Thyroid gland (tissue), 4 donors: Measurements from ENCODE around the gene STAT6.

Experiments
- CTCF ChIP-seq, 6 experiments: fragments of 200-600 bp in 3 of 6; fragments of 450-650 bp in 3 of 6; sonication (generic) in 3 of 6; IDR thresholded peaks; one replicate each; pipeline ENCODE4 v1.5.1; 2016 to 2019; ENCODE audit warnings: antibody characterized with exemption in 6 of 6, mild to moderate bottlenecking in 2 of 6, inconsistent platforms in 1 of 6, moderate library complexity in 1 of 6
- POLR2A ChIP-seq, 2 donors: fragments of 450-650 bp; IDR thresholded peaks; one replicate each; pipeline ENCODE4 v1.6.1; 2017; ENCODE audit warnings: antibody characterized with exemption in 2 of 2, mild to moderate bottlenecking in 2 of 2, moderate library complexity in 1 of 2

GRCh38 chr12:57109207-57110103 is 1.7 kb downstream of the STAT6 start:
- TF ChIP-seq CTCF (IDR thresholded peaks at IDR 0.05) (no peak), POLR2A (IDR thresholded peaks at IDR 0.05) (no peak)
